ENCODE results near the gene FARSB. TPM values are rescaled to one million over a fixed set of nuclear protein-coding genes. Genes with fewer than 3 reads are reported as not detected.

Gene FARSB
- total RNA-seq, 4 donors from 2014 or later: 12.9 to 16.0 (median 13.8) TPM

- no peaks in the 10 kb centered on the region for H3K9me3 ChIP-seq
These were observed 111.2 kb downstream of the FARSB start for GRCh38 chr2:222544661-222545060.

GRCh38 chr2:222538535-222538934 is 117.4 kb downstream of the FARSB start:
- WGBS, 2 donors: 86 to 95% methylated on average over 3 of the region's 3 CpGs
- no peak overlapping the region for H3K27ac ChIP-seq
- no peak for DNase-seq

More at GRCh38 chr2:222544661-222545060, 111.2 kb downstream of the FARSB start:
- no peak for TF ChIP-seq CTCF (IDR thresholded peaks at IDR 0.05)
- TF ChIP-seq POLR2A (IDR thresholded peaks at IDR 0.05): no peak
- no peaks in the 10 kb centered on the region for H3K36me3 ChIP-seq
- peaks cover 15 to 32% of the 10 kb centered on the region in 2 donors for H3K4me1 ChIP-seq
- intact Hi-C loops (cut with DNase I): no loop called here
- no peak overlapping the region for H3K4me3 ChIP-seq (replicated peaks in 1 of 3)
- H3K27me3 ChIP-seq: no peaks in the 10 kb centered on the region
- DNase-seq: no peak
- 86 to 88% methylated on average over 1 of the region's 1 CpG for WGBS, 2 donors
- no peak overlapping the region for H3K27ac ChIP-seq

DNA sequence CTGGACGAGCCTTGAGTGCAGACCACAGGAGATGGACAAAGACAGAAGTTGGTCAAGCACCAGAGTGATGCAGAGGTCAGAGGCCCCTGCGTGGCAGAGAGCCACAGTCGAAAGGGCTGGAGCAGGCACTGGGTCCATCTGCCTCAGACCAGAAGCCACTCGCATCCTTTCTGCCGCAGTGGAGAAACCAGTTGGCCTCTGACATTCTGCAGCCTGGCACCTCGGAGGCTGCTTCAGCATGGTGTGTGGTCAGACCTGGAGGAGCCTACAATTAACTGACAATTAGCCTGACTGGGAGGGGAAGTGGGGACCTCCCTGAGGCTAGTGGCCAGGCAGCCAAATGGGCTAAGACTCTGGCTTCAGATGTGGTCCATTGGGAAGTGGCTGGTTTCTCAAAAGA is 120.4 kb downstream of the FARSB start:
- no peak overlapping the region for H3K27ac ChIP-seq
- no peaks in the 10 kb centered on the region for H3K27me3 ChIP-seq
- H3K4me1 ChIP-seq: peaks cover 3 to 7% of the 10 kb centered on the region in 2 donors
- TF ChIP-seq POLR2A (IDR thresholded peaks at IDR 0.05) (no peak), CTCF (IDR thresholded peaks at IDR 0.05) (no peak)
- H3K4me3 ChIP-seq (replicated peaks in 1 of 3): no peak overlapping the region
- H3K36me3 ChIP-seq: no peaks in the 10 kb centered on the region
- DNase-seq: no peak
- no peaks in the 10 kb centered on the region for H3K9me3 ChIP-seq
- WGBS, 2 donors: 86 to 88% methylated on average over 5 to 6 of the region's 6 CpGs
- intact Hi-C loops (cut with DNase I): no loop called here

More at GRCh38 chr2:222538535-222538934, 117.4 kb downstream of the FARSB start:
- no peaks in the 10 kb centered on the region for H3K9me3 ChIP-seq
- intact Hi-C loops (cut with DNase I): no loop called here
- no peak overlapping the region for H3K4me3 ChIP-seq (replicated peaks in 1 of 3)
- TF ChIP-seq CTCF (IDR thresholded peaks at IDR 0.05): no peak
- TF ChIP-seq POLR2A (IDR thresholded peaks at IDR 0.05): no peak
- H3K4me1 ChIP-seq: peaks cover 3 to 7% of the 10 kb centered on the region in 2 donors
- H3K27me3 ChIP-seq: no peaks in the 10 kb centered on the region
- no peaks in the 10 kb centered on the region for H3K36me3 ChIP-seq

GRCh38 chr2:222532315-222532714 is 123.6 kb downstream of the FARSB start:
- Histone ChIP-seq H3K9me3 (no peaks in the 10 kb centered on the region), H3K27ac (no peak overlapping the region), H3K36me3 (no peaks in the 10 kb centered on the region), H3K4me3 (replicated peaks in 1 of 3) (no peak overlapping the region), H3K27me3 (no peaks in the 10 kb centered on the region), H3K4me1 (peaks cover 3 to 7% of the 10 kb centered on the region in 2 donors)
- no peak for TF ChIP-seq POLR2A (IDR thresholded peaks at IDR 0.05)
- no peak for TF ChIP-seq CTCF (IDR thresholded peaks at IDR 0.05)
- 89% methylated on average over 5 of the region's 5 CpGs for whole genome bisulfite sequencing, 2 donors
- intact Hi-C loops (cut with DNase I): no loop called here
- DNase-seq: no peak

DNA sequence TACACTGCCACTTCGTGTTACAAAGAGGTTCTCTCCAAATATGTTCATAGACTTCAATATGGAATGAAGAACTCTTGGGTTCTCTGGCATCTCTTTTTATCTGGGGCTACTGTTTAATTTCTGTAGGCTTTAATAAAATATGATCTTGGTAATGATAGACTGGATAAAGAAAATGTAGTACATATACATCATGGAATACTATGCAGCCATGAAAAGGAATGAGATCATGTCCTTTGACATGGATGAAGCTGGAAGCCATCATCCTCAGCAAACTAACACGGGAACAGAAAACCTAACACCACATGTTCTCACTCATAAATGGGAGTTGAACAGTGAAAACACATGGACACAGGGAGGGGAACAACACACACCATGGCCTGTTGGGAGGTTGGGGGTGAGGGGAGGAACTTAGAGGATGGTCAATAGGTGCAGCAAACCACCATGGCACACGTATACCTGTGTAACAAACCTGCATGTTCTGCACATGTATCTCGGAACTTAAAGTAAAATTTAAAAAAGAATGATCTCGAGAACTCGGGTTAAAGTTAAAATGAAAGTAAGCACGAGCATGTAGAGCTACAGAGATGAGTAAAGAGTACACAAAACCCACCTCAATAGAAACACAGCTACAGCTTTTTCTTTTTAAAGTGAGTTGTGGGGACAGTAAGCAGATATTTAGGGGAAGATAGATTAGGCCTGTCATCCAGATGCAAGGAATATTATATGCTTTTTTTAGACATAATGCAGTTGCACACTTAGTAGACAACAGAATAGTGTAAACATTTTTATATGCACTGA is 129.2 kb downstream of the FARSB start:
- Histone ChIP-seq H3K9me3 (no peaks in the 10 kb centered on the region), H3K27ac (no peak overlapping the region), H3K27me3 (no peaks in the 10 kb centered on the region), H3K4me3 (replicated peaks in 1 of 3) (no peak overlapping the region), H3K4me1 (no peaks in the 10 kb centered on the region), H3K36me3 (no peaks in the 10 kb centered on the region)
- 89 to 92% methylated on average over 7 of the region's 7 CpGs for WGBS, 2 donors
- no peak for DNase-seq
- TF ChIP-seq CTCF (IDR thresholded peaks at IDR 0.05) (no peak), POLR2A (IDR thresholded peaks at IDR 0.05) (no peak)
- intact Hi-C loops (cut with DNase I): no loop called here

Data from thyroid gland (tissue), 4 donors.